ENCODE data around the gene DNMT3B.

The DNMT3B gene

GRCh38 chr20:32841174-32841573 is 79.0 kb downstream of the DNMT3B start:
- TF ChIP-seq CTCF (IDR thresholded peaks at IDR 0.05; ENCODE audit: borderline replicate concordance, insufficient read depth, low read depth, low read length): no peak

GRCh38 chr20:32841632-32842031 is 79.4 kb downstream of the DNMT3B start:
- no peak overlapping the region for H3K4me3 ChIP-seq (ENCODE audit: low read depth, low read length)
- TF ChIP-seq CTCF (IDR thresholded peaks at IDR 0.05; ENCODE audit: borderline replicate concordance, insufficient read depth, low read depth, low read length): no peak

More at GRCh38 chr20:32841174-32841573, 79.0 kb downstream of the DNMT3B start:
- no peak overlapping the region for H3K4me3 ChIP-seq (ENCODE audit: low read depth, low read length)

GRCh38 chr20:32842688-32843524 is 80.7 kb downstream of the DNMT3B start:
- TF ChIP-seq CTCF (IDR thresholded peaks at IDR 0.05; ENCODE audit: borderline replicate concordance, insufficient read depth, low read depth, low read length): no peak
- H3K4me3 ChIP-seq (ENCODE audit: low read depth, low read length): no peak overlapping the region

GRCh38 chr20:32845786-32846185 is 83.6 kb downstream of the DNMT3B start:
- H3K4me3 ChIP-seq (ENCODE audit: low read depth, low read length): no peak overlapping the region
- TF ChIP-seq CTCF (IDR thresholded peaks at IDR 0.05; ENCODE audit: borderline replicate concordance, insufficient read depth, low read depth, low read length): no peak

- H3K4me3 ChIP-seq (ENCODE audit: low read depth, low read length): no peak overlapping the region
- no peak for TF ChIP-seq CTCF (IDR thresholded peaks at IDR 0.05; ENCODE audit: borderline replicate concordance, insufficient read depth, low read depth, low read length)
These were observed 84.7 kb downstream of the DNMT3B start for GRCh38 chr20:32846852-32847251.

GRCh38 chr20:32847964-32848363 is 85.8 kb downstream of the DNMT3B start:
- no peak for TF ChIP-seq CTCF (IDR thresholded peaks at IDR 0.05; ENCODE audit: borderline replicate concordance, insufficient read depth, low read depth, low read length)

GRCh38 chr20:32848846-32849245 is 86.7 kb downstream of the DNMT3B start:
- no peak overlapping the region for H3K4me3 ChIP-seq (ENCODE audit: low read depth, low read length)
- TF ChIP-seq CTCF (IDR thresholded peaks at IDR 0.05; ENCODE audit: borderline replicate concordance, insufficient read depth, low read depth, low read length): no peak

More at GRCh38 chr20:32847964-32848363, 85.8 kb downstream of the DNMT3B start:
- no peak overlapping the region for H3K4me3 ChIP-seq (ENCODE audit: low read depth, low read length)
